ENCODE results near the gene ODAD3.

GRCh38 chr19:11410682-11411081 lies 24.2 kb downstream of the ODAD3 start:
- TF ChIP-seq, protein P1, sequence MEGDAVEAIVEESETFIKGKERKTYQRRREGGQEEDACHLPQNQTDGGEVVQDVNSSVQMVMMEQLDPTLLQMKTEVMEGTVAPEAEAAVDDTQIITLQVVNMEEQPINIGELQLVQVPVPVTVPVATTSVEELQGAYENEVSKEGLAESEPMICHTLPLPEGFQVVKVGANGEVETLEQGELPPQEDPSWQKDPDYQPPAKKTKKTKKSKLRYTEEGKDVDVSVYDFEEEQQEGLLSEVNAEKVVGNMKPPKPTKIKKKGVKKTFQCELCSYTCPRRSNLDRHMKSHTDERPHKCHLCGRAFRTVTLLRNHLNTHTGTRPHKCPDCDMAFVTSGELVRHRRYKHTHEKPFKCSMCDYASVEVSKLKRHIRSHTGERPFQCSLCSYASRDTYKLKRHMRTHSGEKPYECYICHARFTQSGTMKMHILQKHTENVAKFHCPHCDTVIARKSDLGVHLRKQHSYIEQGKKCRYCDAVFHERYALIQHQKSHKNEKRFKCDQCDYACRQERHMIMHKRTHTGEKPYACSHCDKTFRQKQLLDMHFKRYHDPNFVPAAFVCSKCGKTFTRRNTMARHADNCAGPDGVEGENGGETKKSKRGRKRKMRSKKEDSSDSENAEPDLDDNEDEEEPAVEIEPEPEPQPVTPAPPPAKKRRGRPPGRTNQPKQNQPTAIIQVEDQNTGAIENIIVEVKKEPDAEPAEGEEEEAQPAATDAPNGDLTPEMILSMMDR (IDR thresholded peaks at IDR 0.05), result no peak
- no peak for TF ChIP-seq TCF7L2 (IDR thresholded peaks at IDR 0.05; ENCODE audit: low read depth, low read length)
- no peak for TF ChIP-seq POLR2AphosphoS5 (IDR thresholded peaks at IDR 0.05; ENCODE audit: low read depth, low read length)
